GM12878 (cell line): ENCODE results near the gene IL4. TPM values are rescaled to one million over a fixed set of nuclear protein-coding genes. Genes with fewer than 3 reads are reported as not detected.
A peak's percentile ranks its signal among the peaks of the same experiment; 100 is the strongest.

Experiments used
- ASH2L ChIP-seq: fragments of 300-600, 200-600 bp; sonication (generic); IDR thresholded peaks from 2 replicates; pipeline ENCODE4 v1.6.1; 2017; ENCODE audit warnings: low read depth, mild to moderate bottlenecking, borderline replicate concordance
- BCL11A ChIP-seq: IDR thresholded peaks from 2 replicates; pipeline ENCODE4 v1.6.1; 2011; ENCODE audit warnings: low read depth, low read length
- BMI1 ChIP-seq: fragments of 450-650 bp; IDR thresholded peaks from 2 replicates; pipeline ENCODE4 v1.6.1; 2016; ENCODE audit warnings: mild to moderate bottlenecking, moderate library complexity, borderline replicate concordance
- CBFB ChIP-seq: IDR thresholded peaks from 2 replicates; pipeline ENCODE4 v1.6.1; 2016; ENCODE audit warnings: antibody characterized with exemption, low read depth
- CHD4 ChIP-seq: fragments of 200-600 bp; sonication (generic); IDR thresholded peaks from 2 replicates; pipeline ENCODE4 v1.6.1; 2016; ENCODE audit warnings: mild to moderate bottlenecking
- CTCF ChIP-seq, 3 experiments: IDR thresholded peaks in 2 of 3; conservative IDR thresholded peaks in 1 of 3; 2 replicates each; pipeline ENCODE4 v1.5.1; 2011; ENCODE audit warnings: low read depth in 3 of 3, low read length in 3 of 3, mild to moderate bottlenecking in 3 of 3, control low read depth in 2 of 3, moderate library complexity in 2 of 3, inconsistent platforms in 1 of 3, mixed read lengths in 1 of 3; ENCODE audit not compliant: control insufficient read depth in 2 of 3, insufficient read depth in 1 of 3; ENCODE audit errors: extremely low read depth in 1 of 3
- EED ChIP-seq: sonication (generic); IDR thresholded peaks from 2 replicates; pipeline ENCODE4 v1.6.1; 2016; ENCODE audit warnings: antibody characterized with exemption, low read depth
- EGR1 ChIP-seq, 2 experiments: IDR thresholded peaks; 1 replicate in 1 of 2; 2 replicates in 1 of 2; pipeline ENCODE4 v1.6.1; 2011 to 2012; ENCODE audit warnings: low read depth in 2 of 2, low read length in 2 of 2, borderline replicate concordance in 1 of 2, mild to moderate bottlenecking in 1 of 2, moderate library complexity in 1 of 2
- EP300 ChIP-seq, 2 experiments: fragments of 150-350 bp in 1 of 2; IDR thresholded peaks; 2 replicates each; pipeline ENCODE4 v1.6.1; 2011 to 2012; ENCODE audit warnings: low read depth in 2 of 2, low read length in 2 of 2, borderline replicate concordance in 1 of 2, improper control_type of control experiment in 1 of 2, inconsistent platforms in 1 of 2; ENCODE audit not compliant: control insufficient read depth in 1 of 2
- GATAD2B ChIP-seq: fragments of 450-650 bp; conservative IDR thresholded peaks from 2 replicates; pipeline ENCODE4 v1.6.1; 2017; ENCODE audit warnings: low read depth, mild to moderate bottlenecking, moderate library complexity
- JUNB ChIP-seq: IDR thresholded peaks from 2 replicates; pipeline ENCODE4 v1.6.1; 2016; ENCODE audit warnings: antibody characterized with exemption, mild to moderate bottlenecking
- KAT2A ChIP-seq: conservative IDR thresholded peaks from 2 replicates; pipeline ENCODE4 v1.6.1; 2011; ENCODE audit warnings: low read depth, low read length; ENCODE audit not compliant: control insufficient read depth
- MEF2B ChIP-seq: fragments of 450-650 bp; IDR thresholded peaks from 2 replicates; pipeline ENCODE4 v1.6.1; 2018; ENCODE audit warnings: mild to moderate bottlenecking, moderate library complexity; ENCODE audit not compliant: partially characterized antibody, poor library complexity, severe bottlenecking
- NRF1 ChIP-seq: conservative IDR thresholded peaks from 2 replicates; pipeline ENCODE4 v1.6.1; 2011; ENCODE audit warnings: mild to moderate bottlenecking, low read depth, low read length, improper control_type of control experiment
- PAX5 ChIP-seq: IDR thresholded peaks from 2 replicates; pipeline ENCODE4 v1.6.1; 2011; ENCODE audit warnings: low read depth, low read length, borderline replicate concordance
- PAX8 ChIP-seq: fragments of 450-650 bp; IDR thresholded peaks from 2 replicates; pipeline ENCODE4 v1.6.1; 2017; ENCODE audit warnings: mild to moderate bottlenecking, moderate library complexity
- POLR2A ChIP-seq: IDR thresholded peaks from 2 replicates; pipeline ENCODE4 v1.6.1; 2011; ENCODE audit warnings: low read depth, mild to moderate bottlenecking, low read length
- RAD21 ChIP-seq: IDR thresholded peaks from 2 replicates; pipeline ENCODE4 v1.6.1; 2011; ENCODE audit warnings: mild to moderate bottlenecking, low read depth, low read length, moderate library complexity; ENCODE audit not compliant: insufficient read depth
- RELA ChIP-seq: fragments of 450-650 bp; IDR thresholded peaks from 2 replicates; pipeline ENCODE4 v1.8.0; 2014; ENCODE audit warnings: borderline replicate concordance; ENCODE audit not compliant: partially characterized antibody
- SMC3 ChIP-seq: IDR thresholded peaks from 2 replicates; pipeline ENCODE4 v1.6.1; 2011; ENCODE audit warnings: low read length, improper control_type of control experiment, borderline replicate concordance
- SPI1 ChIP-seq: IDR thresholded peaks from 2 replicates; pipeline ENCODE4 v1.6.1; 2011; ENCODE audit warnings: low read depth, mild to moderate bottlenecking, low read length, moderate library complexity, borderline replicate concordance; ENCODE audit not compliant: insufficient read depth
- SREBF1 ChIP-seq: IDR thresholded peaks from 2 replicates; pipeline ENCODE4 v1.6.1; 2012; ENCODE audit warnings: mild to moderate bottlenecking, low read length
- USF2 ChIP-seq: IDR thresholded peaks from 2 replicates; pipeline ENCODE4 v1.6.1; 2011; ENCODE audit warnings: low read depth, low read length, improper control_type of control experiment, borderline replicate concordance
- polyA plus RNA-seq, 11 experiments: library from polyadenylated mRNA; depleted of rRNA in 4 of 11; unstranded in 6 of 11; stranded (reverse) in 5 of 11; fragments of >200 nt; fragmentation: Nextera tagmentation in 4 of 11; fragmentation: Illumina TruSeq in 1 of 11; extraction: Ambion mirVana in 4 of 11; extraction: Trizol in 1 of 11; gene quantifications; 1 replicate in 1 of 11; 2 replicates in 10 of 11; pipeline versions ENCODE4 v1.2.1 to v1.2.3, GENCODE V29; 2011 to 2016; ENCODE audit warnings: inconsistent platforms in 2 of 11, missing spikeins in 2 of 11, low read depth in 1 of 11
- total RNA-seq, 4 experiments: library from RNA; depleted of rRNA in 3 of 4; stranded (reverse); fragments of >200 nt in 3 of 4; fragmentation: Illumina TruSeq in 1 of 4; extraction: Trizol in 1 of 4; gene quantifications; 2 replicates each; pipeline versions ENCODE4 v1.2.1 to v1.2.3, GENCODE V29; 2013 to 2021

Gene IL4
- total and polyA plus RNA-seq, 10 of the 15 experiments (the other 5 are each of a cell fraction or from before 2014, with no cell fraction given) = 0.20 to 0.80 (median 0.50) TPM; not detected in 7

- no peak; the same call in 1 of the 2 replicates for TF ChIP-seq USF2
- TF ChIP-seq SREBF1 = no peak
- 0 out of 2 replicates have a peak, but pooled peaks have one; percentile 29 for TF ChIP-seq SMC3
- no peak; the same call in 1 of the 2 replicates for TF ChIP-seq ASH2L
- TF ChIP-seq POLR2A = no peak; the same call in 1 of the 2 replicates
- peak; percentile 90 for TF ChIP-seq BCL11A
- no peak for TF ChIP-seq NRF1
- peak; percentile 99 for TF ChIP-seq MEF2B
- TF ChIP-seq EP300 (IDR thresholded peaks at IDR 0.05; ENCODE audit: borderline replicate concordance in 1 of 2, control insufficient read depth in 1 of 2, low read depth in 2 of 2, low read length in 2 of 2) = peak; percentile 99 to 100
- TF ChIP-seq SPI1 = peak; percentile 71
- TF ChIP-seq RAD21 = peak; percentile 12; the same call in 1 of the 2 replicates
- TF ChIP-seq RELA = peak; percentile 90
- peak; percentile 76 for TF ChIP-seq EED
- TF ChIP-seq PAX8 = no peak
- peak; percentile 88 for TF ChIP-seq CBFB
- peak in 1 of 2 experiments; percentile 89; a peak in 2 of 3 replicates for TF ChIP-seq EGR1 (IDR thresholded peaks at IDR 0.05; ENCODE audit: borderline replicate concordance in 1 of 2, low read depth in 2 of 2, low read length in 2 of 2)
- TF ChIP-seq KAT2A = no peak
- peak; percentile 97 for TF ChIP-seq GATAD2B
- TF ChIP-seq CHD4 = no peak
- TF ChIP-seq CTCF (IDR thresholded peaks at IDR 0.05 in 2 of 3, conservative IDR thresholded peaks at IDR 0.05 in 1 of 3; ENCODE audit: control insufficient read depth in 2 of 3, extremely low read depth in 1 of 3, insufficient read depth in 1 of 3, low read depth in 3 of 3, low read length in 3 of 3) = no peak
- peak; percentile 74 for TF ChIP-seq JUNB
- TF ChIP-seq PAX5 = peak; percentile 95
- peak; percentile 83 for TF ChIP-seq BMI1
These were observed 9.8 kb upstream of the IL4 start (continued) for GRCh38 chr5:132663771-132664695.
